ENCODE data around the gene MRTFB.
"Not testable (repeated sequence)": the region's sequence is repeated elsewhere in the genome, so short reads cannot be mapped to it uniquely, and the experiment has no call there.

Gene MRTFB

GRCh38 chr16:14139872-14140271 lies 68.8 kb downstream of the MRTFB start:
- no peak for DNase-seq

GRCh38 chr16:14140923-14141322 lies 69.8 kb downstream of the MRTFB start:
- no peak for DNase-seq

GRCh38 chr16:14146445-14146844 lies 75.3 kb downstream of the MRTFB start:
- DNase-seq = no peak

GRCh38 chr16:14148016-14148415 lies 76.9 kb downstream of the MRTFB start:
- DNase-seq = no peak

- DNase-seq = no peak
Measured at GRCh38 chr16:14148569-14148968, 77.5 kb downstream of the MRTFB start.

- no peak for DNase-seq
Measured at GRCh38 chr16:14150796-14151195, 79.7 kb downstream of the MRTFB start.

GRCh38 chr16:14151256-14152030 lies 80.3 kb downstream of the MRTFB start:
- no peak for DNase-seq

- DNase-seq = no peak
Measured at GRCh38 chr16:14155572-14156190, 84.6 kb downstream of the MRTFB start.

GRCh38 chr16:14164916-14165662 lies 94.0 kb downstream of the MRTFB start:
- no peak for DNase-seq

- DNase-seq = no peak
Measured at GRCh38 chr16:14168146-14168545, 97.0 kb downstream of the MRTFB start.

- DNase-seq = no peak
Measured at GRCh38 chr16:14172200-14172809, 101.2 kb downstream of the MRTFB start.

GRCh38 chr16:14175086-14175485 lies 104.0 kb downstream of the MRTFB start:
- no peak for DNase-seq

GRCh38 chr16:14177704-14178103 lies 106.6 kb downstream of the MRTFB start:
- DNase-seq = no peak

- no peak for DNase-seq
Measured at GRCh38 chr16:14179116-14179515, 108.0 kb downstream of the MRTFB start.

- DNase-seq = no peak
Measured at GRCh38 chr16:14180481-14180944, 109.4 kb downstream of the MRTFB start.

GRCh38 chr16:14181371-14182050 lies 110.4 kb downstream of the MRTFB start:
- no peak for DNase-seq

GRCh38 chr16:14182999-14183398 lies 111.9 kb downstream of the MRTFB start:
- DNase-seq = no peak

GRCh38 chr16:14183962-14184361 lies 112.8 kb downstream of the MRTFB start:
- not testable (repeated sequence) for DNase-seq

GRCh38 chr16:14186007-14186794 lies 115.1 kb downstream of the MRTFB start:
- no peak for DNase-seq

- no peak for DNase-seq
Measured at GRCh38 chr16:14186795-14187221, 115.7 kb downstream of the MRTFB start.

- no peak for DNase-seq
Measured at GRCh38 chr16:14187517-14188338, 116.6 kb downstream of the MRTFB start.

All from NCI-H187 treated with DMSO at 0.1 percent for 48 hours (cell line).